HG03095 (cell line): Measurements from ENCODE around the gene MLLT11.
"Not testable (repeated sequence)": the region's sequence is repeated elsewhere in the genome, so short reads cannot be mapped to it uniquely, and the experiment has no call there.

ENCODE experiments used
- ATAC-seq: cut with Tn5 transposase; IDR thresholded peaks from one replicate; pipeline ENCODE4 v1.9.1; 2021; ENCODE audit warnings: moderate library complexity; ENCODE audit not compliant: unreplicated experiment

Gene MLLT11

GRCh38 chr1:151055581-151055980 is 4.6 kb upstream of the MLLT11 start:
- no peak for ATAC-seq

- no peak for ATAC-seq
These were observed 4.0 kb upstream of the MLLT11 start for GRCh38 chr1:151056149-151056548.

- no peak for ATAC-seq
These were observed 1.5 kb upstream of the MLLT11 start for GRCh38 chr1:151058692-151059091.

GRCh38 chr1:151059109-151060006 is 839 bp upstream of the MLLT11 start, which contains the start of gene CDC42SE1:
TSS of gene CDC42SE1 (minus strand) at chr1:151059622. CDS start at chr1:151055730, 3,892 bp downstream.
- ATAC-seq, result peak; percentile 74

GRCh38 chr1:151060657-151061421 is 642 bp downstream of the MLLT11 start:
- ATAC-seq, result no peak

- no peak for ATAC-seq
These were observed 1.5 kb downstream of the MLLT11 start for GRCh38 chr1:151061704-151062103.

GRCh38 chr1:151062741-151063371 is 2.7 kb downstream of the MLLT11 start:
- ATAC-seq, result no peak

DNA sequence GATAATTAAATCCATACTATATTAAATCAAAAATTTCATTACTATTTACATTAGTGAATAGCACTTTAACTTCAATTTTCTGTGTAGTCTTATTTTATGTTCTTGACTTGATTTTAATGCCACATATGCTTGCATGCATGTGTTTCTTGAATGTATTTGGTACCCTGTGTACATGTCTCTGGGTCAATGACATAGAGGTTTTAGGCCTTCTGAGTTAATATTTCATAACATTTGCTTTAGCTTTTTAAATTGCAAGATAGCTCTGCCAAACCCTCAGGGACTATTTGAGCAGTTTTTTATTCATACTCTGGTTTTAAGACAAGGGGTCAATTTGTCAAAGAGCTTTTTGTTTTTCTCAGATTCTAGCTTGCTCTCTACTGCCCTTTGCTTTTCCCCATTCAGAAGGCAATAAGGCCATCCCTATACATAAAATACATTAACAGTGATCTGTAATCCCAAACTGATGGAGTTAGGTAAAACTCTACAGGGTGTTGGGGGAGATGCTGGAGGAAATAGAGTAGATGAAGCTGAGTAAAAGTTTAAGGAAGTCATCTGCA is 5.0 kb downstream of the MLLT11 start:
- no peak for ATAC-seq

DNA sequence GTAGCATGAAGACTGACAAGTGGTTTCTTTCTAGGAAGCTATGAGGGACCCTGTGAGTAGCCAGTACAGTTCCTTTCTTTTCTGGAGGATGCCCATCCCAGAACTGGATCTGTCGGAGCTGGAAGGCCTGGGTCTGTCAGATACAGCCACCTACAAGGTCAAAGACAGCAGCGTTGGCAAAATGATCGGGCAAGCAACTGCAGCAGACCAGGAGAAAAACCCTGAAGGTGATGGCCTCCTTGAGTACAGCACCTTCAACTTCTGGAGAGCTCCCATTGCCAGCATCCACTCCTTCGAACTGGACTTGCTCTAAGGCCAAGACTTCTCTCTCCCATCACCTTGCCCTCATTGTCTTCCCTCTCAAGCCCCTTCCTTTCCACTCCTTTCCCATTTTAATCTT is 7.0 kb downstream of the MLLT11 start:
- ATAC-seq, result no peak

GRCh38 chr1:151069103-151069486 is 8.9 kb downstream of the MLLT11 start:
- no peak for ATAC-seq

- ATAC-seq, result peak; percentile 77
These were observed 10.5 kb downstream of the MLLT11 start, which contains the start of gene GABPB2 for GRCh38 chr1:151070474-151071276. TSS of gene GABPB2 (plus strand) at chr1:151070761. CDS start at chr1:151088190, 17,429 bp downstream.

DNA sequence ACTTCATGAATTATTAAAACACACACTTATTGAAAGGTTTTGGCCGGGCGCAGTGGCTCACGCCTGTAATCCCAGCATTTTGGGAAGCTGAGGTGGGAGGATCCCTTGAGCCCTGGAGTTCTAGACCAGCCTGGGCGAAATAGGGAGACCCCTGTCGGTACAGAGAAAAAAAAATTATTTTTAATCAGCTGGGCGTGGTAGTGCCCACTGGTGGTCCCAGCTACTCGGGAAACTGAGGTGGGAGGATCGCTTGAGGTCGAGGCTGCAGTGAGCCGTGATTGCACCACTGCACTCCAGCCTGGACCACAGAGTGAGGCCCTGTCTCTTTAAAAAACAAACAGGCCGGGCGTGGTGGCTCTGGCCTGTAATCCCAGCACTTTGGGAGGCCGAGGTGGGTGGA is 12.0 kb downstream of the MLLT11 start:
- ATAC-seq, result no peak

DNA sequence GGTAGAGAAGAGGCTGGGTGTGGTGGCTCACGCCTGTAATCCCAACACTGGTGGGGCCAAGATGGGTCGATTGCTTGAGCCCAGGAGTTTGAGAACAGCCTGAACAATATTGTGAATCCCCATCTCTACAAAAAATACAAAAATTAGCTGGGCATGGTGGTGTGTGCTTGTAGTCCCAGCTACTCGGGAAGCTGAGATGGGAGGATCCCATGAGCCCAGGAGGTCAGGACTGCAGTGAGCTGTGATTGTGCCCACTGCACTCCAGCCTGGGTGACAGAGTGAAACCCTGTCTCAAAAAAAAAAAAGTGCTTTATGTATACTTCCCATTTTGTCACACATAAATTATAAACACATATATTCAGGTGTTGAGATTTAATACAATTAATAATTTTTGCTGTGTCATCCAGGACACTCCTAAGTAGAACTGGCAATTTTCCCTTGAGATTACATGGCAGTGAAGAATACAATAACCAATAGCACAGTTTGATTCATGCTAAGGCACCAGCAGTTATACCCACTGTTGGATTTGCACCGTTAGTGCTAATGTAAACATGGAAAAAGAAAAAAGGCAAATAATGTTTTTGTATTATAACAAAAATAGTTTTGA is 25.9 kb downstream of the MLLT11 start:
- no peak for ATAC-seq

DNA sequence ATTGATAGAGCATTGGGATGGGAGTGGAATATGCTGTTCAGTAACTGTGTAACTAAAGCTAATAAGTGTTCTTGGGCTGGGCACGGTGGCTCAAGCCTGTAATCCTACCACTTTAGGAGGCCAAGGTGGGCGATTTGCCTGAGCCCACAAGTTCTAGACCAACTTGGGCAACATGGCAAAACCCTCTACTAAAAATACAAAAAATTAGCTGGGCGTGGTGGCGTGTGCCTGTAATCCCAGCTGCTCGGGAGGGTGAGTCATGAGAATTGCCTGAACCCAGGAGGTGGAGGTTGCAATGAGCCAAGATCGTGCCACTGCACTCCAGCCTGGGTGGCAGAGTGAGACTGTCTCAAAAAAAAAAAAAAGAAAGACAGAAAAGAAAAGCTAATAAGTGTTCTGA is 37.2 kb downstream of the MLLT11 start:
- not testable (repeated sequence) for ATAC-seq

- no peak for ATAC-seq
These were observed 37.9 kb downstream of the MLLT11 start for GRCh38 chr1:151098126-151098525.

GRCh38 chr1:151104630-151105029 is 44.4 kb downstream of the MLLT11 start:
- ATAC-seq, result no peak

- no peak for ATAC-seq
These were observed 46.7 kb downstream of the MLLT11 start for GRCh38 chr1:151106894-151107293.

DNA sequence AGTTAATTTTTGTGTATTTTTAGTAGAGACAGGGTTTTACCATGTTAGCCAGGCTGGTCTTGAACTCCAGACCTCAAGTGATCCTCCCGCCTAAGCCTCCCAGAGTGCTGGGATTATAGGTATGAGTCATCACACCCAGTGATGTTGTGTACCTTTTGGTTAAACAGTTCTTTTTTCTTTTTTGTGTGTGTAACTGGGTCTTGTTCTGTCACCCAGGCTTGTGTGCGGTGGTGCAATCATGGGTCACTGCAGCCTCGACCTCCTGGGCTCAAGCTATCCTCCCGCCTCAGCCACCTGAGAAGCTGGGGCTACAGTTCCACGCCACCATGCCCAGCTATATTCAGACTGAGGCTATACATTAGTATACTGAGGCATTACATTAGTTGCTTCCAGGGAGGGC is 48.1 kb downstream of the MLLT11 start:
- ATAC-seq, result no peak

GRCh38 chr1:151113877-151114276 is 53.7 kb downstream of the MLLT11 start:
- ATAC-seq, result no peak
